ENCODE data around the gene FUT8.

Gene FUT8

GRCh38 chr14:65560340-65561027 is 148.0 kb downstream of the FUT8 start:
- DNase-seq, result no peak

- DNase-seq, result no peak
These were observed 151.8 kb downstream of the FUT8 start for GRCh38 chr14:65564370-65564769.

GRCh38 chr14:65565948-65566347 is 153.4 kb downstream of the FUT8 start:
- no peak for DNase-seq

GRCh38 chr14:65566820-65567522 is 154.4 kb downstream of the FUT8 start:
- no peak for DNase-seq

- DNase-seq, result no peak
These were observed 162.1 kb downstream of the FUT8 start for GRCh38 chr14:65574611-65575010.

GRCh38 chr14:65575389-65575788 is 162.9 kb downstream of the FUT8 start:
- no peak for DNase-seq

- DNase-seq, result no peak
These were observed 168.4 kb downstream of the FUT8 start for GRCh38 chr14:65580973-65581372.

GRCh38 chr14:65581378-65581777 is 168.8 kb downstream of the FUT8 start:
- no peak for DNase-seq

GRCh38 chr14:65581799-65582198 is 169.3 kb downstream of the FUT8 start:
- no peak for DNase-seq

GRCh38 chr14:65585216-65585615 is 172.7 kb downstream of the FUT8 start:
- DNase-seq, result no peak

- DNase-seq, result no peak
These were observed 176.1 kb downstream of the FUT8 start for GRCh38 chr14:65588426-65589140.

GRCh38 chr14:65594153-65594881 is 181.8 kb downstream of the FUT8 start:
- no peak for DNase-seq

- no peak for DNase-seq
These were observed 182.3 kb downstream of the FUT8 start for GRCh38 chr14:65594882-65595237.

GRCh38 chr14:65599375-65599774 is 186.8 kb downstream of the FUT8 start:
- no peak for DNase-seq

- DNase-seq, result no peak
These were observed 188.2 kb downstream of the FUT8 start for GRCh38 chr14:65600742-65601141.

- no peak for DNase-seq
These were observed 192.0 kb downstream of the FUT8 start for GRCh38 chr14:65604535-65604934.

- no peak for DNase-seq
These were observed 192.4 kb downstream of the FUT8 start for GRCh38 chr14:65604936-65605335.

- no peak for DNase-seq
These were observed 193.9 kb downstream of the FUT8 start for GRCh38 chr14:65606460-65606859.

GRCh38 chr14:65613131-65613650 is 200.7 kb downstream of the FUT8 start:
- no peak for DNase-seq

- no peak for DNase-seq
These were observed 206.5 kb downstream of the FUT8 start for GRCh38 chr14:65618996-65619395.

- no peak for DNase-seq
These were observed 207.7 kb downstream of the FUT8 start for GRCh38 chr14:65620195-65620594.

- DNase-seq, result no peak
These were observed 210.2 kb downstream of the FUT8 start for GRCh38 chr14:65622703-65623102.

- no peak for DNase-seq
These were observed 211.2 kb downstream of the FUT8 start for GRCh38 chr14:65623759-65624158.

Measured in CD4-positive, alpha-beta T cell treated with Interferon gamma for 1 hour (primary cell).